Breast epithelium (tissue), 4 donors: ENCODE data around the gene HNF4A. TPM values are rescaled to one million over a fixed set of nuclear protein-coding genes. Genes with fewer than 3 reads are reported as not detected.

ENCODE experiments used
- DNase-seq, 2 donors: peaks; one replicate each; pipeline ENCODE4 v3.0.0-alpha.2; 2019; ENCODE audit warnings: low spot score in 2 of 2
- H3K27ac ChIP-seq, 2 donors: fragments of 200-600 bp; sonication (generic) in 1 of 2; one replicate each; pipeline ENCODE4 v1.5.1; 2016 to 2019; ENCODE audit warnings: mild to moderate bottlenecking in 1 of 2
- H3K27me3 ChIP-seq, 2 donors: fragments of 200-600 bp; sonication (generic) in 1 of 2; one replicate each; pipeline versions ENCODE4 v1.5.1 to v1.6.0; 2017 to 2019; ENCODE audit warnings: control low read depth in 1 of 2, mild to moderate bottlenecking in 1 of 2
- H3K36me3 ChIP-seq: fragments of 200-600 bp; one replicate; pipeline ENCODE4 v1.5.1; 2019
- H3K4me1 ChIP-seq, 2 donors: fragments of 200-600 bp; sonication (generic); one replicate each; pipeline ENCODE4 v1.5.1; 2016 to 2019; ENCODE audit warnings: control low read depth in 1 of 2
- H3K4me3 ChIP-seq, 3 donors: fragments of 200-600 bp; sonication (generic); 1 replicate in 2 of 3; 2 replicates in 1 of 3; pipeline ENCODE4 v1.5.1; 2016 to 2019; ENCODE audit warnings: mild to moderate bottlenecking in 3 of 3, moderate library complexity in 2 of 3
- H3K9me3 ChIP-seq, 2 donors: fragments of 200-600 bp; sonication (generic) in 1 of 2; one replicate each; pipeline ENCODE4 v1.5.1; 2016 to 2019; ENCODE audit warnings: control low read depth in 1 of 2
- POLR2A ChIP-seq: fragments of 450-650 bp; IDR thresholded peaks from one replicate; pipeline ENCODE4 v1.6.1; 2016; ENCODE audit warnings: antibody characterized with exemption, mild to moderate bottlenecking, moderate library complexity
- POLR2AphosphoS5 ChIP-seq, 3 donors: sonication (generic); formaldehyde crosslinking; IDR thresholded peaks; one replicate each; pipeline ENCODE4 v1.6.1; 2017; ENCODE audit warnings: antibody characterized with exemption in 3 of 3
- intact Hi-C: fragments of 100-400 bp; cut with DNase I; formaldehyde crosslinking; loops from one replicate; pipeline ENCODE4 v1.15.1; 2023; ENCODE audit warnings: low total_unique reads
- total RNA-seq, 3 donors: library from RNA; depleted of rRNA; stranded (reverse); fragments of >200 nt; gene quantifications; one replicate each; pipeline ENCODE4 v1.1.0, GENCODE V29; 2016
- TF ChIP-seq, protein P1 (sequence below), 3 donors: fragments of 450-650 bp; IDR thresholded peaks; one replicate each; pipeline ENCODE4 v1.5.1; 2016 to 2017; ENCODE audit warnings: antibody characterized with exemption in 3 of 3, mild to moderate bottlenecking in 3 of 3, moderate library complexity in 3 of 3

Gene HNF4A
- total RNA-seq, 3 donors from 2014 or later, result 1.6 TPM; not detected in 2

DNA sequence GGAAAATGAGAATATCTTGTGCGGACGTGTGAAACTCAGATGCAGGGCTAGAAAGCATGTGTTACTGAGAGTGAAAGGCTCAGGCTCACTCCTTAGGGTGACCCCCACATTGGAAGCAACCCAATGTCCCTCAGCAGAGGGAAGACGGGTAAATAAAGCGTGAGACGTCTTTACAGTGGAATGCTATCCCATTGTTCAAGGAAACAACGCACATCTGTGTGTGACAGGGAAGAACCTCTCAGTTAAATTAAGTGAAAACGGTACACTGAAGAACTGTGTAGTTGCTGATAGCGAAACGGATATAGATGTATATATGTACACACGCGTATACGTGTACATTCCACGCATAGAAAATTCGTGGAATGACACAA lies 839 bp downstream of the HNF4A start:
- Histone ChIP-seq H3K27me3 (no peaks in the 10 kb centered on the region), H3K9me3 (no peaks in the 10 kb centered on the region), H3K4me1 (no peaks in the 10 kb centered on the region), H3K36me3 (no peaks in the 10 kb centered on the region), H3K27ac (no peak overlapping the region), H3K4me3 (no peak overlapping the region)
- TF ChIP-seq, protein P1, sequence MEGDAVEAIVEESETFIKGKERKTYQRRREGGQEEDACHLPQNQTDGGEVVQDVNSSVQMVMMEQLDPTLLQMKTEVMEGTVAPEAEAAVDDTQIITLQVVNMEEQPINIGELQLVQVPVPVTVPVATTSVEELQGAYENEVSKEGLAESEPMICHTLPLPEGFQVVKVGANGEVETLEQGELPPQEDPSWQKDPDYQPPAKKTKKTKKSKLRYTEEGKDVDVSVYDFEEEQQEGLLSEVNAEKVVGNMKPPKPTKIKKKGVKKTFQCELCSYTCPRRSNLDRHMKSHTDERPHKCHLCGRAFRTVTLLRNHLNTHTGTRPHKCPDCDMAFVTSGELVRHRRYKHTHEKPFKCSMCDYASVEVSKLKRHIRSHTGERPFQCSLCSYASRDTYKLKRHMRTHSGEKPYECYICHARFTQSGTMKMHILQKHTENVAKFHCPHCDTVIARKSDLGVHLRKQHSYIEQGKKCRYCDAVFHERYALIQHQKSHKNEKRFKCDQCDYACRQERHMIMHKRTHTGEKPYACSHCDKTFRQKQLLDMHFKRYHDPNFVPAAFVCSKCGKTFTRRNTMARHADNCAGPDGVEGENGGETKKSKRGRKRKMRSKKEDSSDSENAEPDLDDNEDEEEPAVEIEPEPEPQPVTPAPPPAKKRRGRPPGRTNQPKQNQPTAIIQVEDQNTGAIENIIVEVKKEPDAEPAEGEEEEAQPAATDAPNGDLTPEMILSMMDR (IDR thresholded peaks at IDR 0.05), result no peak
- TF ChIP-seq POLR2AphosphoS5 (IDR thresholded peaks at IDR 0.05), result no peak
- TF ChIP-seq POLR2A, result no peak
- no peak for DNase-seq
- intact Hi-C loops, result no loop called here

DNA sequence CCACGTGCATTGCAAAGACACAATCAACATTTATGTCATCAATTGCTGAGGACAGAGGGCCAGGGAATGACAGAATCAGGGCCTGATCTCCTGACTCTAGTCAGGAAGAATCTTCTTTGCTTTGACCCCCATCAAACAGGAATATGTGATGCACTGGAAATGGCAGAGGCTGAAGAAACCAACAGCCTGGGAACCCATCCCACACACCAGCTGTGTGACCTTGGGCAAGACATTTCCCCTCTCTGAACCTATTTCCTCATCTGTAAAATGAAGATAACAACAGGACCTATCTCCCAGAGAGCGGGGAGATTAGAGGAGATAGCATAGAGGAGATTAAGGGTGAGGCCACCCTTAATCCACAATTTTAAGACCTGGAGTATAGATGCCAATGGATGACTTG lies 1.5 kb downstream of the HNF4A start:
- Histone ChIP-seq H3K9me3 (no peaks in the 10 kb centered on the region), H3K4me1 (no peaks in the 10 kb centered on the region), H3K4me3 (no peak overlapping the region), H3K36me3 (no peaks in the 10 kb centered on the region), H3K27me3 (no peaks in the 10 kb centered on the region), H3K27ac (no peak overlapping the region)
- TF ChIP-seq POLR2A (no peak), POLR2AphosphoS5 (IDR thresholded peaks at IDR 0.05) (no peak)
- TF ChIP-seq, protein P1 (IDR thresholded peaks at IDR 0.05), result no peak
- intact Hi-C loops, result no loop called here
- DNase-seq, result no peak

DNA sequence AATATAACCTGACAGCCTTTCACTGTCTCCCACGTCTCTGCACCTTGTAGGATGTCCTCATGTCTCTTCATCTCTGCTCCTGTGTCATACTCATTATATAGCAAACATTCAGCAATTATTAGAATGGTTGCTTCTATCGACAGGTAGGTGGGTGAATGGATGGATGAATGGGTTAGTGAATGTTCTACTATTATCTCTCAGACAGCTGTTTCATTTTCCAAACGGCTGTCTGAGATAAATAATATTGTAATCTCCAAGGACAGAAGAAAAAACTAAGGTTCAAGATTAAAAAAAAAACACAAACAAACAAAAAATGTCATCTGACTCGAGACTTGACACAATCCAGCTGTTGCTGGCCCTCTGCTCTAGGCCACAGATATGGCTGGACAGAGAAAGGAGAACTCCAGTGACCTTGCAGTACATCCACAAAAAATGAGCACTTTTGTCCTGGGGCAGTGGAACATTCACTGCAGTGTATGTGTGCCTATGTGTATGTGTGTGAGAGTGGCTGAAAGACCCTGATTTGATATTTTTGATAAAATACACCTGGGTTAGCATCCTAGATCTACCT lies 2.1 kb downstream of the HNF4A start:
- Histone ChIP-seq H3K9me3 (no peaks in the 10 kb centered on the region), H3K27ac (no peak overlapping the region), H3K36me3 (no peaks in the 10 kb centered on the region), H3K27me3 (no peaks in the 10 kb centered on the region), H3K4me3 (no peak overlapping the region), H3K4me1 (no peaks in the 10 kb centered on the region)
- no peak for TF ChIP-seq POLR2A
- no peak for TF ChIP-seq POLR2AphosphoS5 (IDR thresholded peaks at IDR 0.05)
- TF ChIP-seq, protein P1 (IDR thresholded peaks at IDR 0.05), result no peak
- intact Hi-C loops, result no loop called here
- no peak for DNase-seq

DNA sequence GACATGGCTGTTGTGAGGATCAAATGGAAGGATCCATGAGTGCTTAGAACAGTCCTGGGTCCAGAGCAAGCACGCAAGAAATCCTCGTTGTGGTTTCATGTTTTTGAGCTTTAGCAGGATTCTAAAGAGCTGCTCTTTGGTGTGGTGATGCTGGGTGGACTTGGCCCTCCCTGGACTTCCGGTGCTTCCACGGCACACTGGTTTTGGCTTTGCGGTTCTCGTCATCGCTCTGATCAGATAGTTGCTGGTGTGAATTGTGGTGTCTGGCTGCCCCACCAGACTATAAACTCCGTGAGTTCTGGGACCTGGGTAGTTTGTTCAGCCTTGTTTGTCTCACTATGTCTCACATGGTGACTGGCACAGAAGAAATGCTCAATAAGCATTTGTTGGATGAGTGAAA lies 3.3 kb downstream of the HNF4A start:
- no peak for DNase-seq
- H3K27ac ChIP-seq, result no peak overlapping the region
- no peak overlapping the region for H3K4me3 ChIP-seq
- no peaks in the 10 kb centered on the region for H3K9me3 ChIP-seq
- H3K4me1 ChIP-seq, result no peaks in the 10 kb centered on the region
- no peak for TF ChIP-seq POLR2A
- TF ChIP-seq POLR2AphosphoS5 (IDR thresholded peaks at IDR 0.05), result no peak
- TF ChIP-seq, protein P1 (IDR thresholded peaks at IDR 0.05), result no peak
- no peaks in the 10 kb centered on the region for H3K36me3 ChIP-seq
- H3K27me3 ChIP-seq, result no peaks in the 10 kb centered on the region
- intact Hi-C loops, result no loop called here

DNA sequence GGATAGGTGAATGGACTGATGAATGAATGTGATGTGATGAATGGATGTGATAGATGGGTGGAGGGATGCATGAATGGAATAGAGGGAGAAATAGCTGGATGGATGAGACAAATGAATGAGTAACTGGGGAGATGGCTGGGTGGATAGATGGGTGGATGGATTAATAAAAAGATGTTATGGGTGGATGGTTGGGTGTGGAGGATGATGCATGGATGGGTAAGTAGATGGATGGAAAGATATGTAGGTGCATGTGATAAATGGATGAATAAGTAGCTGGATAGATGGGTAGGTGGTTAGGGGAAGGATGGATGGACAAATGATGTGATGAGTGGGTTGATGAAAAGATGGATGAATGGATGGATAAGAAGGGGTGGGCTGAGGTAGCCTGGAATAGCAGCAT lies 4.7 kb downstream of the HNF4A start:
- Histone ChIP-seq H3K27ac (no peak overlapping the region), H3K36me3 (no peaks in the 10 kb centered on the region), H3K4me1 (no peaks in the 10 kb centered on the region), H3K9me3 (no peaks in the 10 kb centered on the region), H3K27me3 (no peaks in the 10 kb centered on the region), H3K4me3 (no peak overlapping the region)
- intact Hi-C loops, result no loop called here
- TF ChIP-seq POLR2A, result no peak
- TF ChIP-seq, protein P1 (IDR thresholded peaks at IDR 0.05), result no peak
- TF ChIP-seq POLR2AphosphoS5 (IDR thresholded peaks at IDR 0.05), result no peak
- DNase-seq, result no peak
